A549 (cell line): ENCODE measurements around the gene DGKH. TPM values are rescaled to one million over a fixed set of nuclear protein-coding genes. Genes with fewer than 3 reads are reported as not detected.

Experiments used
- ATAC-seq, 2 experiments: fragments of 200-7000 bp in 1 of 2; fragments of >200 bp in 1 of 2; cut with Nextera tagmentation in 1 of 2; cut with Tn5 transposase in 1 of 2; 3 replicates each; pipeline versions ENCODE4 v1.8.0 to v1.9.1; 2018 to 2020; ENCODE audit warnings: mild to moderate bottlenecking in 1 of 2, moderate library complexity in 1 of 2
- CTCF ChIA-PET: fragments of 300-600 bp; sonication (Branson Sonifier 250); formaldehyde crosslinking; extraction: SDS; loops from one replicate; lab custom pipeline; 2021; ENCODE audit warnings: antibody characterized with exemption, inconsistent platforms; lab: Yijun Ruan, JAX
- POLR2A ChIA-PET: fragments of 350-600 bp; formaldehyde crosslinking; extraction: SDS; loops from one replicate; lab custom pipeline; 2021; ENCODE audit warnings: antibody characterized with exemption, inconsistent platforms; lab: Yijun Ruan, JAX
- DNase-seq, 2 experiments: peaks; one replicate each; pipeline versions ENCODE4 v3.0.0 to v3.0.0-alpha.2; 2011 to 2016; ENCODE audit warnings: low read depth in 1 of 2, low spot score in 1 of 2
- FAIRE-seq: peaks from 2 replicates; lab custom pipeline; 2011; peaks lifted over from hg19 to GRCh38; lab: Jason Lieb, UNC
- H3K27ac ChIP-seq, 2 experiments: fragments of >200 bp; sonication (Bioruptor Twin); formaldehyde crosslinking; 3 replicates each; pipeline ENCODE4 v1.5.1; 2016 to 2017
- H3K4me1 ChIP-seq: fragments of >200 bp; sonication (Bioruptor Twin); formaldehyde crosslinking; 3 replicates; pipeline ENCODE4 v1.6.1; 2016
- H3K4me2 ChIP-seq: fragments of >200 bp; sonication (Bioruptor Twin); formaldehyde crosslinking; 3 replicates; pipeline ENCODE4 v1.6.1; 2016
- H3K4me3 ChIP-seq: fragments of >200 bp; sonication (Bioruptor Twin); formaldehyde crosslinking; 3 replicates; pipeline ENCODE4 v1.5.1; 2016
- H3K9me3 ChIP-seq: fragments of >200 bp; sonication (Bioruptor Twin); formaldehyde crosslinking; 3 replicates; pipeline ENCODE4 v1.6.1; 2016
- BHLHE40 ChIP-seq: IDR thresholded peaks from 2 replicates; pipeline ENCODE4 v1.6.1; 2012; ENCODE audit warnings: low read depth, low read length, inconsistent platforms
- E2F6 ChIP-seq: IDR thresholded peaks from 2 replicates; pipeline ENCODE4 v1.6.1; 2012; ENCODE audit warnings: low read depth, borderline replicate concordance
- EHF ChIP-seq: fragments of 250-450 bp; sonication (Bioruptor Pico); IDR thresholded peaks from 2 replicates; pipeline ENCODE4 v1.5.0; 2020; ENCODE audit warnings: mild to moderate bottlenecking
- ELK1 ChIP-seq: fragments of 150-350 bp; IDR thresholded peaks from 2 replicates; pipeline ENCODE4 v1.6.1; 2014; ENCODE audit warnings: low read depth, mild to moderate bottlenecking, low read length
- ESRRA ChIP-seq: fragments of 150-350 bp; IDR thresholded peaks from 2 replicates; pipeline ENCODE4 v1.6.1; 2014; ENCODE audit warnings: mild to moderate bottlenecking, low read length, borderline replicate concordance
- FOSL2 ChIP-seq, 2 experiments: fragments of 450-650 bp in 1 of 2; fragments of >200 bp in 1 of 2; sonication (Bioruptor Twin) in 1 of 2; formaldehyde crosslinking; IDR thresholded peaks; 2 replicates each; pipeline versions ENCODE4 v1.5.0 to v1.6.1; 2016 to 2020; ENCODE audit warnings: mild to moderate bottlenecking in 1 of 2, moderate library complexity in 1 of 2
- HES2 ChIP-seq: fragments of >200 bp; sonication (Bioruptor Twin); formaldehyde crosslinking; IDR thresholded peaks from 2 replicates; pipeline ENCODE4 v1.6.1; 2016
- HEYL ChIP-seq: fragments of 250-450 bp; sonication (Bioruptor Pico); IDR thresholded peaks from 2 replicates; pipeline ENCODE4 v1.8.0; 2021; ENCODE audit warnings: mild to moderate bottlenecking, moderate library complexity
- HMGXB4 ChIP-seq: fragments of 250-450 bp; sonication (Bioruptor Pico); IDR thresholded peaks from 2 replicates; pipeline ENCODE4 v1.5.0; 2021; ENCODE audit warnings: mild to moderate bottlenecking, moderate library complexity, borderline replicate concordance
- HOXB5 ChIP-seq: fragments of 250-450 bp; sonication (Bioruptor Pico); IDR thresholded peaks from 2 replicates; pipeline ENCODE4 v1.5.0; 2020; ENCODE audit warnings: mild to moderate bottlenecking, moderate library complexity
- KDM1A ChIP-seq: fragments of 200-600 bp; sonication (generic); IDR thresholded peaks from 2 replicates; pipeline ENCODE4 v1.6.1; 2016; ENCODE audit warnings: low read depth, mild to moderate bottlenecking
- MAFK ChIP-seq: fragments of 450-650 bp; IDR thresholded peaks from 2 replicates; pipeline ENCODE4 v1.6.1; 2014; ENCODE audit not compliant: partially characterized antibody
- MYC ChIP-seq: IDR thresholded peaks from 2 replicates; pipeline ENCODE4 v1.6.1; 2012; ENCODE audit warnings: mild to moderate bottlenecking, inconsistent platforms, low read length, improper control_type of control experiment, borderline replicate concordance
- NFE2L2 ChIP-seq: fragments of 150-350 bp; conservative IDR thresholded peaks from 2 replicates; pipeline ENCODE4 v1.6.1; 2014; ENCODE audit warnings: low read length
- NPAS2 ChIP-seq: fragments of 250-450 bp; sonication (Bioruptor Pico); IDR thresholded peaks from 2 replicates; pipeline ENCODE4 v1.8.0; 2022; ENCODE audit warnings: mild to moderate bottlenecking, moderate library complexity, borderline replicate concordance
- NR3C1 ChIP-seq: fragments of >200 bp; sonication (Bioruptor Twin); formaldehyde crosslinking; IDR thresholded peaks from 3 replicates; pipeline ENCODE4 v1.6.1; 2017
- RCOR1 ChIP-seq: fragments of 150-350 bp; IDR thresholded peaks from 2 replicates; pipeline ENCODE4 v1.6.1; 2014; ENCODE audit warnings: antibody characterized with exemption, low read length, low read depth
- RFX5 ChIP-seq: fragments of 450-650 bp; IDR thresholded peaks from 2 replicates; pipeline ENCODE4 v1.7.1; 2014; ENCODE audit warnings: antibody characterized with exemption, mild to moderate bottlenecking, moderate library complexity
- RNF2 ChIP-seq: fragments of 200-600 bp; sonication (generic); IDR thresholded peaks from 2 replicates; pipeline ENCODE4 v1.6.1; 2016; ENCODE audit warnings: low read depth, mild to moderate bottlenecking, antibody characterized with exemption, moderate library complexity, borderline replicate concordance
- ZSCAN20 ChIP-seq: fragments of 250-450 bp; sonication (Bioruptor Pico); IDR thresholded peaks from 2 replicates; pipeline ENCODE4 v1.8.0; 2022; ENCODE audit warnings: mild to moderate bottlenecking, moderate library complexity
- WGBS: methylation state at CpG from one replicate; pipeline ENCODE4 v1.1.6; 2017; ENCODE audit errors: missing lambda C conversion rate; 5-methylcytosine and 5-hydroxymethylcytosine counted together
- polyA plus RNA-seq, 4 experiments: library from polyadenylated mRNA; depleted of rRNA in 3 of 4; stranded (reverse); fragments of >200 nt; fragmentation: RNase III in 1 of 4; extraction: RNeasy Plus Mini Kit Qiagen cat#74134 plus additional on column Dnase treatment in 1 of 4; gene quantifications; 2 replicates in 3 of 4; 3 replicates in 1 of 4; pipeline ENCODE4 v1.2.3, GENCODE V29; 2011 to 2017

Gene DGKH
- polyA plus RNA-seq, 2 of the 4 experiments (the other 2 are of a cell fraction) = 3.8 to 6.7 TPM

- H3K4me3 ChIP-seq = no peak overlapping the region
- H3K9me3 ChIP-seq = no peaks in the 10 kb centered on the region
- no peak for TF ChIP-seq RCOR1
- TF ChIP-seq HOXB5 (CRISPR knock-in tag) = no peak
- TF ChIP-seq E2F6 = no peak
- no peak for TF ChIP-seq ESRRA
- TF ChIP-seq MYC = no peak
- 0 out of 3 replicates have a peak, but pooled peaks cover 12% of the 10 kb centered on the region for H3K4me1 ChIP-seq
- no peak for FAIRE-seq
- no peak for DNase-seq
- H3K4me2 ChIP-seq = no peak overlapping the region
- 33% methylated on average over 1 of the region's 1 CpG for WGBS
- H3K27ac ChIP-seq = no peak overlapping the region
- CTCF ChIA-PET = interaction anchor here (0.7 to 1.9 kb wide), 8 partner anchors 11 to 235 kb away, joined by 3 to 8 read pairs (median 4); no protein-coding TSS in a partner anchor
- peak in 1 of 2 experiments; percentile 28; a peak in 3 of 6 replicates for ATAC-seq
- POLR2A ChIA-PET = no interaction called here
Observed at GRCh38 chr13:42216422-42216735, 167.9 kb downstream of the DGKH start.

GRCh38 chr13:42218576-42218975 lies 170.1 kb downstream of the DGKH start:
- FAIRE-seq (no peak), DNase-seq (no peak), ATAC-seq (no peak)
- H3K9me3 ChIP-seq = no peaks in the 10 kb centered on the region
- 95% methylated on average over 3 of the region's 3 CpGs for WGBS
- no peak overlapping the region for H3K4me2 ChIP-seq
- no peak overlapping the region for H3K4me3 ChIP-seq
- no peak overlapping the region for H3K27ac ChIP-seq
- ChIA-PET POLR2A (no interaction called here), CTCF (no interaction called here)
- H3K4me1 ChIP-seq = 0 out of 3 replicates have a peak, but pooled peaks cover 12% of the 10 kb centered on the region
- TF ChIP-seq HEYL (CRISPR knock-in tag) = no peak
- no peak for TF ChIP-seq NPAS2 (CRISPR knock-in tag)
- TF ChIP-seq RFX5 = no peak

GRCh38 chr13:42219051-42219450 lies 170.6 kb downstream of the DGKH start:
- Histone ChIP-seq H3K4me1 (0 out of 3 replicates have a peak, but pooled peaks cover 12% of the 10 kb centered on the region), H3K9me3 (no peaks in the 10 kb centered on the region), H3K4me3 (no peak overlapping the region), H3K4me2 (no peak overlapping the region), H3K27ac (no peak overlapping the region)
- TF ChIP-seq ZSCAN20 (no peak), BHLHE40 (no peak), E2F6 (no peak)
- WGBS = 89% methylated on average over 3 of the region's 3 CpGs
- ChIA-PET CTCF (no interaction called here), POLR2A (no interaction called here)
- DNase-seq (no peak), ATAC-seq (no peak), FAIRE-seq (no peak)

GRCh38 chr13:42219876-42220275 lies 171.4 kb downstream of the DGKH start:
- POLR2A ChIA-PET = no interaction called here
- H3K4me1 ChIP-seq = 0 out of 3 replicates have a peak, but pooled peaks cover 6% of the 10 kb centered on the region
- H3K27ac ChIP-seq = no peak overlapping the region
- CTCF ChIA-PET = no interaction called here
- no peak overlapping the region for H3K4me2 ChIP-seq
- no peak overlapping the region for H3K4me3 ChIP-seq
- TF ChIP-seq HOXB5 (CRISPR knock-in tag) = no peak
- peak; percentile 8 for TF ChIP-seq MAFK
- ATAC-seq (no peak), FAIRE-seq (no peak), DNase-seq (no peak)
- no peaks in the 10 kb centered on the region for H3K9me3 ChIP-seq
- 0% methylated on average over 1 of the region's 1 CpG for WGBS

- no peak for FAIRE-seq
- POLR2A ChIA-PET = no interaction called here
- WGBS = 94% methylated on average over 4 of the region's 4 CpGs
- TF ChIP-seq KDM1A (no peak), E2F6 (no peak), EHF (CRISPR knock-in tag) (no peak), HMGXB4 (CRISPR knock-in tag) (no peak), RFX5 (no peak), ELK1 (no peak), NR3C1 (no peak), HES2 (no peak), NFE2L2 (no peak), ZSCAN20 (no peak), RNF2 (no peak), FOSL2 (IDR thresholded peaks at IDR 0.05) (no peak), FOSL2 (CRISPR knock-in tag; IDR thresholded peaks at IDR 0.05) (no peak)
Observed at GRCh38 chr13:42221121-42221765, 172.8 kb downstream of the DGKH start.

More at GRCh38 chr13:42221121-42221765, 172.8 kb downstream of the DGKH start:
- Histone ChIP-seq H3K4me1 (no peaks in the 10 kb centered on the region), H3K4me2 (no peak overlapping the region), H3K9me3 (no peaks in the 10 kb centered on the region), H3K27ac (no peak overlapping the region), H3K4me3 (no peak overlapping the region)
- no peak for ATAC-seq
- no peak for DNase-seq
- CTCF ChIA-PET = interaction anchor here (0.9 kb wide), 1 partner anchor 181 kb away, joined by 3 read pairs; no protein-coding TSS in a partner anchor
